HepG2 (cell line): Measurements from ENCODE around the gene SLC4A9. TPM values are rescaled to one million over a fixed set of nuclear protein-coding genes. Genes with fewer than 3 reads are reported as not detected.
A peak's percentile ranks its signal among the peaks of the same experiment; 100 is the strongest.

Experiments used
- FOXA3 ChIP-seq: IDR thresholded peaks from 2 replicates; pipeline ENCODE4 v1.6.1; 2016; ENCODE audit warnings: missing genetic modification reagents, missing compliant biosample characterization
- IRF9 ChIP-seq: sonication (generic); formaldehyde crosslinking; IDR thresholded peaks from 2 replicates; pipeline ENCODE4 v1.8.0; 2022; ENCODE audit warnings: missing genetic modification reagents, mild to moderate bottlenecking, borderline replicate concordance
- MXD4 ChIP-seq: IDR thresholded peaks from 2 replicates; pipeline ENCODE4 v1.6.1; 2016; ENCODE audit warnings: mild to moderate bottlenecking, missing biosample characterization, missing genetic modification reagents
- THAP11 ChIP-seq: IDR thresholded peaks from 2 replicates; pipeline ENCODE4 v1.6.1; 2016; ENCODE audit warnings: missing biosample characterization, missing genetic modification reagents
- XRCC5 ChIP-seq: fragments of 200-400 bp; formaldehyde crosslinking; optimal IDR thresholded peaks from 2 replicates; pipeline ENCODE3; 2017; ENCODE audit warnings: mild to moderate bottlenecking, low read length
- ZBTB44 ChIP-seq: sonication (generic); formaldehyde crosslinking; IDR thresholded peaks from 2 replicates; pipeline ENCODE4 v1.4.0; 2020; ENCODE audit warnings: missing genetic modification reagents
- ZNF18 ChIP-seq: sonication (generic); formaldehyde crosslinking; IDR thresholded peaks from 2 replicates; pipeline ENCODE4 v1.8.0; 2022; ENCODE audit warnings: mild to moderate bottlenecking, missing genetic modification reagents; ENCODE audit not compliant: insufficient replicate concordance
- ZNF20 ChIP-seq: sonication (generic); formaldehyde crosslinking; IDR thresholded peaks from 2 replicates; pipeline ENCODE4 v1.4.0; 2020; ENCODE audit warnings: mild to moderate bottlenecking, moderate library complexity, missing genetic modification reagents
- ZNF543 ChIP-seq: sonication (generic); formaldehyde crosslinking; IDR thresholded peaks from 2 replicates; pipeline ENCODE4 v1.4.0; 2020; ENCODE audit warnings: mild to moderate bottlenecking, missing genetic modification reagents
- ZNF563 ChIP-seq: sonication (generic); formaldehyde crosslinking; IDR thresholded peaks from 2 replicates; pipeline ENCODE4 v1.8.0; 2022; ENCODE audit warnings: mild to moderate bottlenecking, moderate library complexity, missing genetic modification reagents
- ZNF687 ChIP-seq: sonication (generic); formaldehyde crosslinking; IDR thresholded peaks from 2 replicates; pipeline ENCODE4 v1.5.1; 2020; ENCODE audit warnings: mild to moderate bottlenecking, missing genetic modification reagents, moderate library complexity
- ZNF83 ChIP-seq: sonication (generic); formaldehyde crosslinking; IDR thresholded peaks from 2 replicates; pipeline ENCODE4 v1.4.0; 2020; ENCODE audit warnings: missing genetic modification reagents, mild to moderate bottlenecking, borderline replicate concordance
- polyA plus RNA-seq, 8 experiments: library from polyadenylated mRNA; depleted of rRNA in 3 of 8; stranded (reverse) in 7 of 8; unstranded in 1 of 8; fragments of >200 nt; fragmentation: Illumina TruSeq in 4 of 8; extraction: Trizol in 4 of 8; gene quantifications; 2 replicates each; pipeline versions ENCODE4 v1.2.1 to v1.2.3, GENCODE V29; 2011 to 2016; ENCODE audit warnings: low read depth in 4 of 8, missing spikeins in 1 of 8, mixed read lengths in 1 of 8; ENCODE audit not compliant: insufficient read depth in 1 of 8
- total RNA-seq, 5 experiments: library from RNA; depleted of rRNA; stranded (reverse); fragments of >200 nt; fragmentation: Illumina TruSeq; extraction: Trizol; gene quantifications; 2 replicates each; pipeline ENCODE4 v1.2.3, GENCODE V29; 2016; ENCODE audit warnings: low read depth in 1 of 5

Gene SLC4A9
- total and polyA plus RNA-seq, 2 of the 13 experiments (the other 11 are each of a cell fraction or from before 2014, with no cell fraction given), result not detected

- TF ChIP-seq ZNF18 (CRISPR knock-in tag), result no peak
- TF ChIP-seq ZNF687 (CRISPR knock-in tag), result peak; percentile 35; the same call in 1 of the 2 replicates
- TF ChIP-seq FOXA3 (CRISPR knock-in tag), result no peak
- TF ChIP-seq XRCC5, result no peak
- no peak for TF ChIP-seq MXD4 (CRISPR knock-in tag)
- no peak for TF ChIP-seq ZBTB44
- no peak for TF ChIP-seq ZNF20 (CRISPR knock-in tag)
- TF ChIP-seq ZNF83 (CRISPR knock-in tag), result no peak; the same call in 1 of the 2 replicates
- no peak for TF ChIP-seq ZNF543 (CRISPR knock-in tag)
- TF ChIP-seq ZNF563 (CRISPR knock-in tag), result no peak
- no peak for TF ChIP-seq THAP11 (CRISPR knock-in tag)
- TF ChIP-seq IRF9 (CRISPR knock-in tag), result 0 out of 2 replicates have a peak, but pooled peaks have one; percentile 0
Observed at GRCh38 chr5:140363631-140364471, 3.9 kb downstream of the SLC4A9 start (continued).
